Measurements from ENCODE around the gene NPLOC4. TPM values are rescaled to one million over a fixed set of nuclear protein-coding genes. Genes with fewer than 3 reads are reported as not detected.
A peak's percentile ranks its signal among the peaks of the same experiment; 100 is the strongest.

The NPLOC4 gene
- total and polyA plus RNA-seq, 9 of the 15 experiments (the other 6 are each of a cell fraction or from before 2014, with no cell fraction given), result 1.5 to 116 (median 64.5) TPM

- TF ChIP-seq BRD9 (IDR thresholded peaks at IDR 0.05; ENCODE audit: low read depth, partially characterized antibody), result no peak
- 0 out of 2 replicates have a peak, but pooled peaks have one; percentile 70 for TF ChIP-seq RFX7 (CRISPR knock-in tag; IDR thresholded peaks at IDR 0.05)
- TF ChIP-seq THRA (IDR thresholded peaks at IDR 0.05), result no peak
- no peak for TF ChIP-seq RBM39 (optimal IDR thresholded peaks at IDR 0.05; ENCODE audit: low read depth, low read length)
- TF ChIP-seq ZNF3 (CRISPR knock-in tag; IDR thresholded peaks at IDR 0.05), result no peak
- TF ChIP-seq MIER1 (IDR thresholded peaks at IDR 0.05; ENCODE audit: low read depth), result no peak
- no peak for TF ChIP-seq ZNF76 (CRISPR knock-in tag; IDR thresholded peaks at IDR 0.05; ENCODE audit: borderline replicate concordance)
- TF ChIP-seq THRAP3 (IDR thresholded peaks at IDR 0.05; ENCODE audit: borderline replicate concordance), result no peak; the same call in 1 of the 2 replicates
- no peak for TF ChIP-seq SRSF7 (optimal IDR thresholded peaks at IDR 0.05; ENCODE audit: low read depth, low read length)
- TF ChIP-seq ZSCAN32 (CRISPR knock-in tag; IDR thresholded peaks at IDR 0.05), result 0 out of 2 replicates have a peak, but pooled peaks have one; percentile 39
- no peak for TF ChIP-seq SMAD1 (IDR thresholded peaks at IDR 0.05; ENCODE audit: low read depth, low read length, partially characterized antibody)
- TF ChIP-seq ZNF639 (CRISPR knock-in tag; conservative IDR thresholded peaks at IDR 0.05 in 1 of 2, IDR thresholded peaks at IDR 0.05 in 1 of 2), result no peak
- no peak for TF ChIP-seq CBX1 (IDR thresholded peaks at IDR 0.05; ENCODE audit: low read depth)
- TF ChIP-seq CREB3L1 (IDR thresholded peaks at IDR 0.05; ENCODE audit: borderline replicate concordance, low read depth), result no peak
- TF ChIP-seq NFXL1 (CRISPR knock-in tag; IDR thresholded peaks at IDR 0.05), result peak; percentile 93
- no peak for TF ChIP-seq E2F4 (CRISPR knock-in tag; IDR thresholded peaks at IDR 0.05; ENCODE audit: low read depth)
- TF ChIP-seq TAF15 (IDR thresholded peaks at IDR 0.05; ENCODE audit: low read depth, low read length), result no peak
- no peak for TF ChIP-seq ELK3 (CRISPR knock-in tag; IDR thresholded peaks at IDR 0.05)
- TF ChIP-seq BDP1 (IDR thresholded peaks at IDR 0.05; ENCODE audit: insufficient read depth, insufficient read length), result no peak
- TF ChIP-seq XRCC4 (IDR thresholded peaks at IDR 0.05; ENCODE audit: extremely low read depth, insufficient read depth, insufficient read length), result no peak
- TF ChIP-seq SRSF1 (IDR thresholded peaks at IDR 0.05; ENCODE audit: low read depth, low read length), result no peak
These were observed 127.5 kb downstream of the NPLOC4 start (continued) for GRCh38 chr17:81509207-81509971.

Data from K562 (cell line).